Endodermal cell (in vitro differentiated cells): Measurements from ENCODE around the gene NAPA. TPM values are rescaled to one million over a fixed set of nuclear protein-coding genes. Genes with fewer than 3 reads are reported as not detected.
"Not testable (repeated sequence)": the region's sequence is repeated elsewhere in the genome, so short reads cannot be mapped to it uniquely, and the experiment has no call there.

Source experiments
- DNase-seq: peaks from one replicate; pipeline ENCODE4 v3.0.0-alpha.2; 2017
- H3K27ac ChIP-seq: 2 replicates; pipeline ENCODE4 v1.5.1; 2013; ENCODE audit warnings: mild to moderate bottlenecking, low read depth, low read length, moderate library complexity
- H3K27me3 ChIP-seq: 2 replicates; pipeline ENCODE4 v1.6.1; 2013; ENCODE audit warnings: mild to moderate bottlenecking, low read length, moderate library complexity; ENCODE audit not compliant: insufficient read depth, control insufficient read depth, poor library complexity, severe bottlenecking
- H3K36me3 ChIP-seq: 2 replicates; pipeline ENCODE4 v1.7.0; 2013; ENCODE audit warnings: mild to moderate bottlenecking, low read length, moderate library complexity; ENCODE audit not compliant: control insufficient read depth, insufficient read depth
- H3K4me1 ChIP-seq: one replicate; pipeline ENCODE4 v1.7.0; 2013; ENCODE audit warnings: low read length; ENCODE audit not compliant: control insufficient read depth, insufficient read depth
- H3K4me3 ChIP-seq: 2 replicates; pipeline ENCODE4 v1.5.1; 2013; ENCODE audit warnings: mild to moderate bottlenecking, low read length, moderate library complexity
- H3K9ac ChIP-seq: 2 replicates; pipeline ENCODE4 v1.6.1; 2013; ENCODE audit warnings: mild to moderate bottlenecking, low read length, moderate library complexity; ENCODE audit not compliant: poor library complexity, severe bottlenecking; ENCODE audit errors: extremely low read depth
- H3K9me3 ChIP-seq: 2 replicates; pipeline ENCODE4 v1.6.1; 2013; ENCODE audit warnings: mild to moderate bottlenecking, low read length, moderate library complexity; ENCODE audit not compliant: control insufficient read depth
- H3K27ac Mint-ChIP-seq: 2 replicates; pipeline ENCODE4 v1.8.0; 2020; ENCODE audit warnings: mixed read lengths
- H3K27me3 Mint-ChIP-seq: 2 replicates; pipeline ENCODE4 v1.8.0; 2021; ENCODE audit warnings: mild to moderate bottlenecking, mixed read lengths; ENCODE audit not compliant: insufficient read depth
- H3K36me3 Mint-ChIP-seq: 2 replicates; pipeline ENCODE4 v1.8.0; 2020; ENCODE audit warnings: low read depth, mixed read lengths
- H3K4me1 Mint-ChIP-seq: 2 replicates; pipeline ENCODE4 v1.8.0; 2020; ENCODE audit warnings: mixed read lengths
- H3K4me3 Mint-ChIP-seq: 2 replicates; pipeline ENCODE4 v1.8.0; 2020; ENCODE audit warnings: mild to moderate bottlenecking, moderate library complexity, mixed read lengths
- H3K9me3 Mint-ChIP-seq: 2 replicates; pipeline ENCODE4 v1.8.0; 2020; ENCODE audit warnings: mild to moderate bottlenecking, mixed read lengths
- CTCF ChIP-seq: fragments of 200-600 bp; sonication (generic); conservative IDR thresholded peaks from 2 replicates; pipeline ENCODE4 v1.5.0; 2021; ENCODE audit warnings: antibody characterized with exemption, mild to moderate bottlenecking
- WGBS, 2 experiments: methylation state at CpG; one replicate each; pipeline versions ENCODE4 v1.1.5 to v1.1.7; 2013; ENCODE audit warnings: missing lambda C conversion rate in 2 of 2, mixed read lengths in 1 of 2; ENCODE audit not compliant: insufficient coverage in 1 of 2, insufficient read length in 1 of 2; 5-methylcytosine and 5-hydroxymethylcytosine counted together
- total RNA-seq, 2 donors: library from RNA; stranded (reverse); fragmentation: NEBNext Ultra II Directional in 1 of 2; extraction: Animal tissue kit (Norgen Biotek cat#: 25700) in 1 of 2; gene quantifications; 2 replicates in 1 of 2; 3 replicates in 1 of 2; pipeline ENCODE4 v1.2.1, GENCODE V29; 2021

The NAPA gene
- total RNA-seq, 2 donors from 2014 or later, result 66.0 to 73.9 TPM

- Histone ChIP-seq H3K4me3 (no peak overlapping the region), H3K36me3 (peaks cover 30% of the 10 kb centered on the region), H3K9me3 (no peaks in the 10 kb centered on the region), H3K27me3 (no peaks in the 10 kb centered on the region), H3K27ac (no peak overlapping the region), H3K9ac (no peak overlapping the region), H3K4me1 (no peaks in the 10 kb centered on the region)
- Mint-ChIP-seq H3K27me3 (peaks cover 2% of the 10 kb centered on the region), H3K9me3 (no peaks in the 10 kb centered on the region), H3K4me1 (peaks cover 3% of the 10 kb centered on the region), H3K27ac (no peak overlapping the region), H3K36me3 (peaks cover 22% of the 10 kb centered on the region), H3K4me3 (no peak overlapping the region)
- WGBS, 2 experiments, result 90 to 97% methylated on average over 6 to 9 of the region's 9 CpGs
- no peak for TF ChIP-seq CTCF
- no peak for DNase-seq
These were observed 28.0 kb downstream of the NAPA start for GRCh38 chr19:47486900-47487299.

- not testable (repeated sequence) for H3K27me3 ChIP-seq, H3K9me3 ChIP-seq, H3K4me1 ChIP-seq, H3K4me3 ChIP-seq, H3K9ac ChIP-seq, DNase-seq, H3K27ac Mint-ChIP-seq, H3K4me3 Mint-ChIP-seq, H3K27me3 Mint-ChIP-seq, H3K27ac ChIP-seq, H3K4me1 Mint-ChIP-seq, H3K9me3 Mint-ChIP-seq
- H3K36me3 Mint-ChIP-seq, result peaks cover 22% of the 10 kb centered on the region
- WGBS, 2 experiments, result 85 to 94% methylated on average over 6 to 13 of the region's 13 CpGs
- H3K36me3 ChIP-seq, result peaks cover 23% of the 10 kb centered on the region
These were observed 28.6 kb downstream of the NAPA start for GRCh38 chr19:47486220-47486619.

GRCh38 chr19:47485210-47485609, 29.7 kb downstream of the NAPA start:
- Histone ChIP-seq H3K27me3 (no peaks in the 10 kb centered on the region), H3K4me1 (no peaks in the 10 kb centered on the region), H3K9me3 (no peaks in the 10 kb centered on the region), H3K4me3 (no peak overlapping the region), H3K9ac (no peak overlapping the region), H3K36me3 (peaks cover 21% of the 10 kb centered on the region), H3K27ac (no peak overlapping the region)
- no peak for DNase-seq
- H3K27me3 Mint-ChIP-seq, result peaks cover 15% of the 10 kb centered on the region
- peak overlapping the region; percentile 89 for H3K4me3 Mint-ChIP-seq
- H3K4me1 Mint-ChIP-seq, result peaks cover 10% of the 10 kb centered on the region
- no peak overlapping the region for H3K27ac Mint-ChIP-seq
- H3K9me3 Mint-ChIP-seq, result no peaks in the 10 kb centered on the region
- no peak for TF ChIP-seq CTCF
- 90 to 93% methylated on average over 6 of the region's 6 CpGs for WGBS, 2 experiments
- peaks cover 15% of the 10 kb centered on the region for H3K36me3 Mint-ChIP-seq
